ENCODE results near the gene UBE3C.
"Not testable (repeated sequence)": the region's sequence is repeated elsewhere in the genome, so short reads cannot be mapped to it uniquely, and the experiment has no call there.

Gene UBE3C

DNA sequence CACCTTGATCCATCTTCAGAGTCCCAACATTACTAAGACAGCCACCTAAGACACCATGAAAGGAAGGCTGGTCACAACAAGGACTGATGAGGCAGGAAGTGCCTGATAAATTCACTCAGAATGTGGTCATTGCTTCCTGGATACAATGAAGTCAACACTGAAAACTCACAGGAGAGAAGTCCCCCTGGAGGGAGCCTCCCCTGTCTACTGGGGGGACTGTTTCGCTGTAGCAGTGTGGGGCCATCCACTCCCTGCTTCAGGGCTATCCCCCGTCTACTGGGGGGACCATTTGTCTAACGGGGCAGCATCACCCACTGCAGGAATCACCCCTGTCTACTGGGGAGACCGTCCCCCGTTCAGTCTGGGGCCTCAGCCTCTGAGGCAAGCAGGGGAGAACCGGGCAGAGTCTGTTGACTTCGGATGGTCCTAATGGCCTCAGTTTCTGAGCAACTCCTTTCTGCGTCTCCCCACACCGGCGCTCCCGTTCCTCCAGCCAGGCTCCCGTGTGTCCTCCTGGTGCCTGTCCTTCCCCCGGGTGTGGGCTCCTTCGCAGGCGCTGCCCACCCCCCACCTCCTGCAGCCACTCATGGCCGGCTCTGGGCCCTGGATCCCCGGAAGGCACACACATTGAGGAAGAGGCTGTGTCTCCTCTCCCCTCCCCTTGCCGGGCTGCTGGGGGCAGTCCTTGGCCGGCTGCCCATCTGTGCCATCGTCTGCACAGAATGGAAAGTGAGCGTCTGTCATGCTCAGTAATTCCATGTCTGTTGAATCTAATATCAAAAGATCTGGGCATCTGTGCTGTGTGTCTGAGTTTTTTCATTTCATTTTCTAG is 138.2 kb downstream of the UBE3C start:
- no peak overlapping the region for H3K4me2 ChIP-seq (ENCODE audit: insufficient read depth, low read length, poor library complexity, severe bottlenecking)
- no peak overlapping the region for H3K4me3 ChIP-seq (ENCODE audit: low read length in 2 of 2)
- H4K91ac ChIP-seq (ENCODE audit: low read depth, low read length, poor library complexity): no peak overlapping the region
- H2BK15ac ChIP-seq (ENCODE audit: low read length): no peak overlapping the region
- no peak overlapping the region for H2BK5ac ChIP-seq (ENCODE audit: low read length)
- no peak overlapping the region for H4K8ac ChIP-seq (ENCODE audit: low read depth, low read length)
- no peak overlapping the region for H3K18ac ChIP-seq (ENCODE audit: low read length)
- peaks cover 0 to under 1% of the 10 kb centered on the region in 2 donors for H3K36me3 ChIP-seq (replicated peaks in 1 of 2; ENCODE audit: control insufficient read depth in 2 of 2, insufficient read depth in 2 of 2, low read length in 2 of 2)
- DNase-seq (ENCODE audit: low spot score): no peak
- no peak overlapping the region for H2BK12ac ChIP-seq (ENCODE audit: low read length)
- H3K27ac ChIP-seq (replicated peaks; ENCODE audit: low read length): no peak overlapping the region
- peaks cover 1% of the 10 kb centered on the region for H3K79me1 ChIP-seq (ENCODE audit: low read depth, low read length)
- H2AFZ ChIP-seq (ENCODE audit: low read length): peak overlapping the region; percentile 69
- H3K27me3 ChIP-seq (ENCODE audit: control insufficient read depth in 3 of 3, insufficient read depth in 3 of 3, low read depth in 1 of 3, low read length in 3 of 3): no peaks in the 10 kb centered on the region
- peaks cover 0 to 2% of the 10 kb centered on the region in 2 donors for H3K9me3 ChIP-seq (replicated peaks in 1 of 2; ENCODE audit: control insufficient read depth in 2 of 2, insufficient read depth in 1 of 2, low read depth in 1 of 2, low read length in 2 of 2)
- WGBS, 2 donors (ENCODE audit: extremely low coverage in 2 of 2, insufficient read length in 2 of 2, insufficient replicate concordance in 1 of 2): no CpG with 5 or more reads among the region's 21 CpGs
- H2BK120ac ChIP-seq (ENCODE audit: low read depth, low read length): no peak overlapping the region
- no peak overlapping the region for H3K14ac ChIP-seq (ENCODE audit: low read length)
- no peak overlapping the region for H3K23ac ChIP-seq (ENCODE audit: low read depth, low read length, poor library complexity)
- no peak overlapping the region for H3K9ac ChIP-seq (ENCODE audit: low read depth, low read length, poor library complexity)
- H2AK5ac ChIP-seq (ENCODE audit: low read depth, low read length): peak overlapping the region; percentile 22
- no peak overlapping the region for H3K4ac ChIP-seq (ENCODE audit: low read length)
- no peaks in the 10 kb centered on the region for H3K4me1 ChIP-seq (ENCODE audit: control insufficient read depth in 2 of 2, insufficient read depth in 1 of 2, low read depth in 1 of 2, low read length in 2 of 2)

DNA sequence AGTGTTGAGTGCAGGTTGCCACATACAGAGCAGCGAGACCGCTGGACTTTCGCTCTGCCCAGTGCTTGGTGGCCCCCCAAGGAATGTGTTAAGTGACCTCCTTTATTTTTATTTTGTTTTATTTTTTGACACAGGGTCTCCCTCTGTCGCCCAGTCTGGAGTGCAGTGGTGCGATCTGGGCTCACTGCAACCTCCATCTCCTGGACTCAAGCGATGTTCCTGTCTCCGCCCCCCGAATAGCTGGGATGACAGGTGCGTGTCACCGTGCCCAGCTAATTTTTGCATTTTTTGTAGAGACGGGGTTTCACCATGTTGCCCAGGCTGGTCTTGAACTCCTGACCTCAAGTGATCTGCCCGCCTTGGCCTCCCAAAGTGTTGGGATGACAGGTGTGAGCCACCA is 138.8 kb downstream of the UBE3C start:
- H2AK5ac ChIP-seq (ENCODE audit: low read depth, low read length); H2BK5ac ChIP-seq (ENCODE audit: low read length); H3K4ac ChIP-seq (ENCODE audit: low read length); H3K4me3 ChIP-seq (ENCODE audit: low read length in 2 of 2); H2BK12ac ChIP-seq (ENCODE audit: low read length); H4K8ac ChIP-seq (ENCODE audit: low read depth, low read length); H2BK15ac ChIP-seq (ENCODE audit: low read length); H3K27me3 ChIP-seq (ENCODE audit: control insufficient read depth in 3 of 3, insufficient read depth in 3 of 3, low read depth in 1 of 3, low read length in 3 of 3); H3K4me2 ChIP-seq (ENCODE audit: insufficient read depth, low read length, poor library complexity, severe bottlenecking); H3K9ac ChIP-seq (ENCODE audit: low read depth, low read length, poor library complexity); H3K27ac ChIP-seq (replicated peaks; ENCODE audit: low read length); H3K18ac ChIP-seq (ENCODE audit: low read length); H3K79me1 ChIP-seq (ENCODE audit: low read depth, low read length); H2BK120ac ChIP-seq (ENCODE audit: low read depth, low read length); DNase-seq (ENCODE audit: low spot score); H4K91ac ChIP-seq (ENCODE audit: low read depth, low read length, poor library complexity); H3K9me3 ChIP-seq (replicated peaks in 1 of 2; ENCODE audit: control insufficient read depth in 2 of 2, insufficient read depth in 1 of 2, low read depth in 1 of 2, low read length in 2 of 2); H3K14ac ChIP-seq (ENCODE audit: low read length); H3K23ac ChIP-seq (ENCODE audit: low read depth, low read length, poor library complexity); H3K4me1 ChIP-seq (ENCODE audit: control insufficient read depth in 2 of 2, insufficient read depth in 1 of 2, low read depth in 1 of 2, low read length in 2 of 2); H3K36me3 ChIP-seq (replicated peaks in 1 of 2; ENCODE audit: control insufficient read depth in 2 of 2, insufficient read depth in 2 of 2, low read length in 2 of 2): not testable (repeated sequence)
- H2AFZ ChIP-seq (ENCODE audit: low read length): peak overlapping the region; percentile 69
- WGBS, 2 donors (ENCODE audit: extremely low coverage in 2 of 2, insufficient read length in 2 of 2, insufficient replicate concordance in 1 of 2): no CpG with 5 or more reads among the region's 12 CpGs

DNA sequence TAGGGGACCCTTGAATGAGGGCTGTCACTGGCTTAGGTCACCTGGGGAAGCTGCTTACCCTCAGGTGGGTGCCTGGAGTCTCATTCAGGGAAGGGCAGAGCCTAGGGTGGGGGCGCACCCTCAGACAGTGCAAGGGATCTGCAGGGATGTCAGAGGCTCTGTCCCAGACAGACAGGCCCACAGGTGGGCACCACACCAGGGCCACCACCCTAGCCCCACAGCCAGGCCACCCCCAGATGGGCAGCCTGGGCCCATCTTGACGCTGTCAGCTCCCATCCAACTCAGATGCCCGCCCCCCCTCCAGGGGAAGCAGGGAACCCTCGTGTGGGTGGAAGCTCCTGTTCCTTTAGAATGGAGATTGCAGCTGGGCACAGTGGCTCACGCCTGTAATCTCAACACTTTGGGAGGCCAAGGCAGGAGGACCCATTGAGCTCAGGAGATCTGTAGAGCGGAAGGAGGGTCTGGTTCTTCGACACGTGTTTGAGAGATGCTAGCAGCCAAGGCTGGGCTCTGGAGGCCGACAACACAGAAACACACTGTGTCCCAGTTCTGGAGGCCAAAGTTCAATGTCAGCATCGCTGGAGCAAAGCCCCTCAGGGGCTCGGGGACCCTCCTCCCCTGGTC is 139.6 kb downstream of the UBE3C start:
- Histone ChIP-seq H2BK120ac (ENCODE audit: low read depth, low read length) (no peak overlapping the region), H3K27ac (replicated peaks; ENCODE audit: low read length) (no peak overlapping the region), H4K91ac (ENCODE audit: low read depth, low read length, poor library complexity) (no peak overlapping the region), H3K4me1 (ENCODE audit: control insufficient read depth in 2 of 2, insufficient read depth in 1 of 2, low read depth in 1 of 2, low read length in 2 of 2) (no peaks in the 10 kb centered on the region), H3K79me1 (ENCODE audit: low read depth, low read length) (peaks cover 1% of the 10 kb centered on the region), H4K8ac (ENCODE audit: low read depth, low read length) (no peak overlapping the region), H3K18ac (ENCODE audit: low read length) (peak overlapping the region; percentile 38), H3K23ac (ENCODE audit: low read depth, low read length, poor library complexity) (peak overlapping the region; percentile 43), H3K4ac (ENCODE audit: low read length) (no peak overlapping the region), H2BK5ac (ENCODE audit: low read length) (no peak overlapping the region), H3K9ac (ENCODE audit: low read depth, low read length, poor library complexity) (no peak overlapping the region), H3K36me3 (replicated peaks in 1 of 2; ENCODE audit: control insufficient read depth in 2 of 2, insufficient read depth in 2 of 2, low read length in 2 of 2) (no peaks in the 10 kb centered on the region), H3K9me3 (replicated peaks in 1 of 2; ENCODE audit: control insufficient read depth in 2 of 2, insufficient read depth in 1 of 2, low read depth in 1 of 2, low read length in 2 of 2) (peaks cover 0 to 2% of the 10 kb centered on the region in 2 donors), H2AFZ (ENCODE audit: low read length) (no peak overlapping the region), H2BK15ac (ENCODE audit: low read length) (no peak overlapping the region), H2BK12ac (ENCODE audit: low read length) (peak overlapping the region; percentile 58), H2AK5ac (ENCODE audit: low read depth, low read length) (peak overlapping the region; percentile 63), H3K4me2 (ENCODE audit: insufficient read depth, low read length, poor library complexity, severe bottlenecking) (no peak overlapping the region), H3K4me3 (ENCODE audit: low read length in 2 of 2) (no peak overlapping the region), H3K14ac (ENCODE audit: low read length) (no peak overlapping the region), H3K27me3 (ENCODE audit: control insufficient read depth in 3 of 3, insufficient read depth in 3 of 3, low read depth in 1 of 3, low read length in 3 of 3) (no peaks in the 10 kb centered on the region)
- WGBS, 2 donors (ENCODE audit: extremely low coverage in 2 of 2, insufficient read length in 2 of 2, insufficient replicate concordance in 1 of 2): no CpG with 5 or more reads among the region's 11 CpGs
- DNase-seq (ENCODE audit: low spot score): no peak
